ENCODE measurements around the gene SLX9. TPM values are rescaled to one million over a fixed set of nuclear protein-coding genes. Genes with fewer than 3 reads are reported as not detected.

Gene SLX9
- total and polyA plus RNA-seq, 2 donors (not counting 1 experiment from before 2014, with no cell fraction given) = 11.7 to 15.9 TPM

- peak overlapping the region in 3 of 5 experiments; percentile 27 to 51 (median 48) for H3K4me3 ChIP-seq (ENCODE audit: control extremely low read depth in 1 of 5, extremely low read depth in 1 of 5, insufficient read depth in 1 of 5, low read depth in 2 of 5, low read length in 4 of 5)
- H3K27me3 ChIP-seq (replicated peaks in 1 of 4; ENCODE audit: control extremely low read depth in 1 of 4, control insufficient read depth in 3 of 4, insufficient read depth in 4 of 4, low read length in 3 of 4) = peaks cover 0 to 49% (median 8%) of the 10 kb centered on the region in 4 experiments
- H3K4me2 ChIP-seq (replicated peaks; ENCODE audit: low read depth, low read length, poor library complexity, severe bottlenecking) = peak overlapping the region; percentile 83
- no peak for TF ChIP-seq CTCF (IDR thresholded peaks at IDR 0.05)
- TF ChIP-seq EZH2 (IDR thresholded peaks at IDR 0.05; ENCODE audit: borderline replicate concordance, insufficient read depth, low read depth, low read length, poor library complexity, severe bottlenecking) = no peak
- intact Hi-C loops (cut with micrococcal nuclease) = no loop called here
- Mint-ChIP-seq H3K4me1 (peaks cover 11% of the 10 kb centered on the region), H3K4me3 (peak overlapping the region; percentile 83), H3K9me3 (ENCODE audit: insufficient read depth) (peaks cover under 1% of the 10 kb centered on the region), H3K27me3 (peaks cover 32% of the 10 kb centered on the region), H3K27ac (no peak overlapping the region)
- peaks cover 7 to 17% of the 10 kb centered on the region in 2 donors for H3K4me1 ChIP-seq (ENCODE audit: control insufficient read depth in 2 of 2, insufficient read depth in 2 of 2, low read length in 2 of 2)
- no peaks in the 10 kb centered on the region for H3K36me3 ChIP-seq (replicated peaks in 1 of 2; ENCODE audit: control extremely low read depth in 1 of 2, control insufficient read depth in 1 of 2, extremely low read depth in 1 of 2, insufficient read depth in 2 of 2, low read length in 1 of 2)
- peak overlapping the region; percentile 54 for H2AFZ ChIP-seq (ENCODE audit: insufficient read depth, low read depth, low read length, poor library complexity, severe bottlenecking)
- peak; percentile 10 for ATAC-seq (ENCODE audit: low read depth)
- 12% methylated on average over 72 of the region's 101 CpGs for WGBS (ENCODE audit: insufficient coverage)
- peak; percentile 27 for DNase-seq
- H3K9me3 ChIP-seq (ENCODE audit: control extremely low read depth in 1 of 3, control insufficient read depth in 2 of 3, insufficient read depth in 1 of 3, low read length in 2 of 3) = peaks cover 0 to 14% (median 0%) of the 10 kb centered on the region in 3 donors
- ChIA-PET CTCF (no interaction called here), POLR2A (no interaction called here)
- no peak overlapping the region for H3K27ac ChIP-seq (ENCODE audit: low read length in 2 of 2)
- H4K20me1 ChIP-seq (ENCODE audit: control insufficient read depth, insufficient read depth, low read length, poor library complexity, severe bottlenecking) = no peaks in the 10 kb centered on the region
- H3K9ac ChIP-seq (ENCODE audit: low read length) = peak overlapping the region; percentile 42
- H3K79me2 ChIP-seq (ENCODE audit: control insufficient read depth, insufficient read depth, low read length) = no peaks in the 10 kb centered on the region
These were observed 78.6 kb downstream of the SLX9 start for GRCh38 chr21:45018131-45019075.
